ENCODE results near the gene DOK3. TPM values are rescaled to one million over a fixed set of nuclear protein-coding genes. Genes with fewer than 3 reads are reported as not detected.

The DOK3 gene
- total and polyA plus RNA-seq, 2 of the 13 experiments (the other 11 are each of a cell fraction or from before 2014, with no cell fraction given): 1.4 to 1.5 TPM

- no peak for TF ChIP-seq DZIP1 (CRISPR knock-in tag; IDR thresholded peaks at IDR 0.05)
- TF ChIP-seq MIER2 (CRISPR knock-in tag; IDR thresholded peaks at IDR 0.05): no peak
- peak; percentile 64 for TF ChIP-seq MAZ (IDR thresholded peaks at IDR 0.05; ENCODE audit: borderline replicate concordance, low read depth, low read length)
- TF ChIP-seq MAZ (CRISPR knock-in tag; IDR thresholded peaks at IDR 0.05; ENCODE audit: low read depth): peak; percentile 70; the same call in 1 of the 2 replicates
- TF ChIP-seq FOXK1 (CRISPR knock-in tag; IDR thresholded peaks at IDR 0.05; ENCODE audit: borderline replicate concordance, low read depth): peak; percentile 26; the same call in 1 of the 2 replicates
- no peak for TF ChIP-seq TARDBP (CRISPR knock-in tag; IDR thresholded peaks at IDR 0.05)
- TF ChIP-seq SMC3 (IDR thresholded peaks at IDR 0.05; ENCODE audit: low read length): peak; percentile 50; the same call in 1 of the 2 replicates
- peak; percentile 6 for TF ChIP-seq ZNF687 (CRISPR knock-in tag; IDR thresholded peaks at IDR 0.05)
- TF ChIP-seq ZBTB14 (CRISPR knock-in tag; IDR thresholded peaks at IDR 0.05): peak; percentile 67
- no peak for TF ChIP-seq HOXA5 (CRISPR knock-in tag; IDR thresholded peaks at IDR 0.05)
- no peak for TF ChIP-seq CHD4 (IDR thresholded peaks at IDR 0.05; ENCODE audit: borderline replicate concordance, low read length)
- peak; percentile 19; the same call in 1 of the 2 replicates for TF ChIP-seq ZNF563 (CRISPR knock-in tag; IDR thresholded peaks at IDR 0.05)
- TF ChIP-seq SETDB1 (CRISPR knock-in tag; IDR thresholded peaks at IDR 0.05; ENCODE audit: borderline replicate concordance): no peak
- TF ChIP-seq XRCC5 (optimal IDR thresholded peaks at IDR 0.05; ENCODE audit: low read length): peak; percentile 96
- TF ChIP-seq HNRNPK (IDR thresholded peaks at IDR 0.05; ENCODE audit: low read depth, low read length, poor library complexity, severe bottlenecking): peak; percentile 57
- no peak for TF ChIP-seq ZNF883 (CRISPR knock-in tag; IDR thresholded peaks at IDR 0.05; ENCODE audit: not compliant biosample characterization)
- TF ChIP-seq HMGA1 (CRISPR knock-in tag; conservative IDR thresholded peaks at IDR 0.05): no peak
- no peak for TF ChIP-seq LRRFIP1 (CRISPR knock-in tag; conservative IDR thresholded peaks at IDR 0.05)
- no peak for TF ChIP-seq MLLT10 (CRISPR knock-in tag; IDR thresholded peaks at IDR 0.05)
Observed at GRCh38 chr5:177454397-177455035, 55.1 kb downstream of the DOK3 start (continued).
